ENCODE measurements around the gene FCRLB. TPM values are rescaled to one million over a fixed set of nuclear protein-coding genes. Genes with fewer than 3 reads are reported as not detected.

Gene FCRLB
- total RNA-seq, 5 donors from 2014 or later (not counting 1 experiment from before 2014, with no cell fraction given), result 0.48 to 1.1 (median 0.75) TPM

- Mint-ChIP-seq H3K4me3 (no peak overlapping the region), H3K36me3 (no peaks in the 10 kb centered on the region), H3K27me3 (no peaks in the 10 kb centered on the region), H3K4me1 (peaks cover 16 to 30% (median 21%) of the 10 kb centered on the region in 3 donors), H3K27ac (no peak overlapping the region), H3K9me3 (no peaks in the 10 kb centered on the region)
- no peak for DNase-seq
- peak; percentile 10 to 50 (median 29) for ATAC-seq (replicated peaks in 1 of 4)
- ChIA-PET POLR2A (no interaction called here), CTCF (interaction anchor here in 1 of 2 donors (0.6 kb wide), 1 partner anchor 262 kb away, joined by 3 read pairs; no protein-coding TSS in a partner anchor)
- H3K4me3 ChIP-seq (ENCODE audit: control insufficient read depth in 1 of 2, extremely low read depth in 1 of 2, low read length in 1 of 2), result no peak overlapping the region
- no peaks in the 10 kb centered on the region for H3K9me3 ChIP-seq
- peaks cover 41 to 55% of the 10 kb centered on the region in 2 experiments for H3K4me1 ChIP-seq (ENCODE audit: control insufficient read depth in 1 of 2, extremely low read depth in 1 of 2, insufficient read depth in 2 of 2, low read length in 2 of 2)
- peaks cover 0 to 2% of the 10 kb centered on the region in 2 donors for H3K36me3 ChIP-seq (ENCODE audit: control insufficient read depth in 2 of 2, extremely low read depth in 1 of 2, insufficient read depth in 1 of 2, low read length in 1 of 2)
- peak overlapping the region; percentile 0 for H3K27ac ChIP-seq (ENCODE audit: low read length)
- H3K27me3 ChIP-seq (replicated peaks in 1 of 2; ENCODE audit: control insufficient read depth in 2 of 2, extremely low read depth in 1 of 2, insufficient read depth in 2 of 2, low read length in 1 of 2), result no peaks in the 10 kb centered on the region
Measured at GRCh38 chr1:161772397-161772796, 51.1 kb downstream of the FCRLB start.

GRCh38 chr1:161773791-161774190 is 52.4 kb downstream of the FCRLB start:
- peaks cover 0 to 2% of the 10 kb centered on the region in 2 donors for H3K36me3 ChIP-seq (ENCODE audit: control insufficient read depth in 2 of 2, extremely low read depth in 1 of 2, insufficient read depth in 1 of 2, low read length in 1 of 2)
- H3K4me1 Mint-ChIP-seq, result peaks cover 8 to 20% (median 10%) of the 10 kb centered on the region in 3 donors
- H3K4me3 ChIP-seq (ENCODE audit: control insufficient read depth in 1 of 2, extremely low read depth in 1 of 2, low read length in 1 of 2), result no peak overlapping the region
- H3K9me3 ChIP-seq, result no peaks in the 10 kb centered on the region
- no peaks in the 10 kb centered on the region for H3K9me3 Mint-ChIP-seq
- H3K4me3 Mint-ChIP-seq, result peak overlapping the region in 1 of 3 donors; percentile 7
- no peak overlapping the region for H3K27ac ChIP-seq (ENCODE audit: low read length)
- DNase-seq (no peak), ATAC-seq (replicated peaks in 1 of 4) (no peak)
- no peak overlapping the region for H3K27ac Mint-ChIP-seq
- peaks cover 3% of the 10 kb centered on the region for H3K36me3 Mint-ChIP-seq
- no peaks in the 10 kb centered on the region for H3K27me3 Mint-ChIP-seq
- peaks cover 29 to 59% of the 10 kb centered on the region in 2 experiments for H3K4me1 ChIP-seq (ENCODE audit: control insufficient read depth in 1 of 2, extremely low read depth in 1 of 2, insufficient read depth in 2 of 2, low read length in 2 of 2)
- 0% methylated on average over 2 of the region's 4 CpGs for WGBS (ENCODE audit: insufficient coverage)
- ChIA-PET POLR2A (no interaction called here), CTCF (no interaction called here)
- H3K27me3 ChIP-seq (replicated peaks in 1 of 2; ENCODE audit: control insufficient read depth in 2 of 2, extremely low read depth in 1 of 2, insufficient read depth in 2 of 2, low read length in 1 of 2), result no peaks in the 10 kb centered on the region

GRCh38 chr1:161777261-161777660 is 55.9 kb downstream of the FCRLB start:
- DNase-seq, result peak in 1 of 35 experiments; percentile 18
- Mint-ChIP-seq H3K36me3 (peaks cover 16% of the 10 kb centered on the region), H3K27ac (no peak overlapping the region), H3K9me3 (no peaks in the 10 kb centered on the region), H3K4me1 (peaks cover 0 to 26% (median 6%) of the 10 kb centered on the region in 3 donors), H3K27me3 (no peaks in the 10 kb centered on the region), H3K4me3 (no peak overlapping the region)
- WGBS (ENCODE audit: insufficient coverage), result no CpG with 5 or more reads among the region's 2 CpGs
- ChIA-PET POLR2A (no interaction called here), CTCF (interaction anchor here in 1 of 2 donors (1.4 kb wide), 1 partner anchor 16 kb away, joined by 5 read pairs; no protein-coding TSS in a partner anchor)
- Histone ChIP-seq H3K27me3 (replicated peaks in 1 of 2; ENCODE audit: control insufficient read depth in 2 of 2, extremely low read depth in 1 of 2, insufficient read depth in 2 of 2, low read length in 1 of 2) (no peaks in the 10 kb centered on the region), H3K9me3 (no peaks in the 10 kb centered on the region), H3K4me1 (ENCODE audit: control insufficient read depth in 1 of 2, extremely low read depth in 1 of 2, insufficient read depth in 2 of 2, low read length in 2 of 2) (peaks cover 14 to 39% of the 10 kb centered on the region in 2 experiments), H3K4me3 (ENCODE audit: control insufficient read depth in 1 of 2, extremely low read depth in 1 of 2, low read length in 1 of 2) (no peak overlapping the region), H3K27ac (ENCODE audit: low read length) (no peak overlapping the region), H3K36me3 (ENCODE audit: control insufficient read depth in 2 of 2, extremely low read depth in 1 of 2, insufficient read depth in 1 of 2, low read length in 1 of 2) (peaks cover 0 to 5% of the 10 kb centered on the region in 2 donors)
- ATAC-seq (replicated peaks in 1 of 4), result peak in 3 of 4 experiments; percentile 49 to 78 (median 77)

Other genes starting within 250 kb of the FCRLB start
- gene FCGR2A, start 216.1 kb upstream of the FCRLB start, total RNA-seq, result under 1 TPM; 0.49 to 0.80 (median 0.72) TPM
- 10 to 100 TPM in 1 of 5 donors, 1 to 10 TPM in 2, under 1 TPM in 1, not detected in 1; 0.30 to 22.7 (median 5.7) TPM for gene HSPA6, start 197.0 kb upstream of the FCRLB start, total RNA-seq
- 10 to 100 TPM in 1 of 5 donors, 1 to 10 TPM in 4; 3.8 to 43.9 (median 4.9) TPM for gene FCGR3A, start 171.7 kb upstream of the FCRLB start, total RNA-seq
- under 1 TPM in 3 of 5 donors, not detected in 2; 0.42 to 0.88 (median 0.60) TPM for gene FCGR3B, start 90.4 kb upstream of the FCRLB start, total RNA-seq
- 1 to 10 TPM in 4 of 5 donors, under 1 TPM in 1; 0.80 to 3.9 (median 1.7) TPM for gene FCGR2B, start 58.4 kb upstream of the FCRLB start, total RNA-seq
- gene FCRLA, start 14.3 kb upstream of the FCRLB start, total RNA-seq, result 1 to 10 TPM in 3 of 5 donors, under 1 TPM in 2; 0.68 to 6.5 (median 2.7) TPM
- 10 to 100 TPM; 18.9 to 33.5 (median 29.1) TPM for gene DUSP12, start 28.2 kb downstream of the FCRLB start, total RNA-seq
- gene ATF6, start 44.8 kb downstream of the FCRLB start, total RNA-seq, result 10 to 100 TPM; 18.7 to 27.6 (median 21.9) TPM

All from T-cell (primary cell).